PFSK-1 (cell line): ENCODE measurements around the gene MARF1.

ENCODE experiments used
- FOXP2 ChIP-seq: optimal IDR thresholded peaks from 2 replicates; pipeline ENCODE3; 2011; ENCODE audit warnings: borderline replicate concordance, control low read depth, inconsistent platforms; ENCODE audit not compliant: insufficient read depth; ENCODE audit errors: extremely low read length, extremely low read depth
- POLR2AphosphoS5 ChIP-seq: IDR thresholded peaks from 2 replicates; pipeline ENCODE4 v1.6.1; 2012; ENCODE audit warnings: low read depth, mild to moderate bottlenecking, control low read depth, low read length, moderate library complexity
- SIN3A ChIP-seq: IDR thresholded peaks from 2 replicates; pipeline ENCODE4 v1.6.1; 2012; ENCODE audit warnings: mild to moderate bottlenecking, low read length, moderate library complexity, borderline replicate concordance; ENCODE audit not compliant: insufficient read depth
- TAF1 ChIP-seq: IDR thresholded peaks from 2 replicates; pipeline ENCODE4 v1.6.1; 2012; ENCODE audit warnings: low read length, control low read depth, borderline replicate concordance; ENCODE audit not compliant: insufficient read depth
- TF ChIP-seq, protein P1 (sequence below), 2 experiments: IDR thresholded peaks; 2 replicates each; pipeline versions ENCODE4 v1.6.1 to v1.8.0; 2011 to 2012; ENCODE audit warnings: low read depth in 2 of 2, low read length in 2 of 2, control low read depth in 1 of 2, inconsistent platforms in 1 of 2, mild to moderate bottlenecking in 1 of 2, moderate library complexity in 1 of 2; ENCODE audit not compliant: insufficient read depth in 1 of 2

Gene MARF1

GRCh38 chr16:15643946-15644250 lies 944 bp upstream of the MARF1 start:
- TF ChIP-seq SIN3A, result no peak
- no peak for TF ChIP-seq FOXP2
- TF ChIP-seq POLR2AphosphoS5, result no peak

GRCh38 chr16:15642557-15643047 lies 352 bp downstream of the MARF1 start:
- peak; percentile 94; the same call in 1 of the 2 replicates for TF ChIP-seq SIN3A
- TF ChIP-seq, protein P1, sequence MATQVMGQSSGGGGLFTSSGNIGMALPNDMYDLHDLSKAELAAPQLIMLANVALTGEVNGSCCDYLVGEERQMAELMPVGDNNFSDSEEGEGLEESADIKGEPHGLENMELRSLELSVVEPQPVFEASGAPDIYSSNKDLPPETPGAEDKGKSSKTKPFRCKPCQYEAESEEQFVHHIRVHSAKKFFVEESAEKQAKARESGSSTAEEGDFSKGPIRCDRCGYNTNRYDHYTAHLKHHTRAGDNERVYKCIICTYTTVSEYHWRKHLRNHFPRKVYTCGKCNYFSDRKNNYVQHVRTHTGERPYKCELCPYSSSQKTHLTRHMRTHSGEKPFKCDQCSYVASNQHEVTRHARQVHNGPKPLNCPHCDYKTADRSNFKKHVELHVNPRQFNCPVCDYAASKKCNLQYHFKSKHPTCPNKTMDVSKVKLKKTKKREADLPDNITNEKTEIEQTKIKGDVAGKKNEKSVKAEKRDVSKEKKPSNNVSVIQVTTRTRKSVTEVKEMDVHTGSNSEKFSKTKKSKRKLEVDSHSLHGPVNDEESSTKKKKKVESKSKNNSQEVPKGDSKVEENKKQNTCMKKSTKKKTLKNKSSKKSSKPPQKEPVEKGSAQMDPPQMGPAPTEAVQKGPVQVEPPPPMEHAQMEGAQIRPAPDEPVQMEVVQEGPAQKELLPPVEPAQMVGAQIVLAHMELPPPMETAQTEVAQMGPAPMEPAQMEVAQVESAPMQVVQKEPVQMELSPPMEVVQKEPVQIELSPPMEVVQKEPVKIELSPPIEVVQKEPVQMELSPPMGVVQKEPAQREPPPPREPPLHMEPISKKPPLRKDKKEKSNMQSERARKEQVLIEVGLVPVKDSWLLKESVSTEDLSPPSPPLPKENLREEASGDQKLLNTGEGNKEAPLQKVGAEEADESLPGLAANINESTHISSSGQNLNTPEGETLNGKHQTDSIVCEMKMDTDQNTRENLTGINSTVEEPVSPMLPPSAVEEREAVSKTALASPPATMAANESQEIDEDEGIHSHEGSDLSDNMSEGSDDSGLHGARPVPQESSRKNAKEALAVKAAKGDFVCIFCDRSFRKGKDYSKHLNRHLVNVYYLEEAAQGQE (IDR thresholded peaks at IDR 0.05; ENCODE audit: insufficient read depth in 1 of 2, low read depth in 2 of 2, low read length in 2 of 2), result no peak
- no peak for TF ChIP-seq TAF1
- TF ChIP-seq POLR2AphosphoS5, result no peak
- TF ChIP-seq FOXP2, result no peak

- TF ChIP-seq SIN3A (no peak), POLR2AphosphoS5 (no peak), TAF1 (no peak), FOXP2 (no peak)
- TF ChIP-seq, protein P1 (IDR thresholded peaks at IDR 0.05; ENCODE audit: insufficient read depth in 1 of 2, low read depth in 2 of 2, low read length in 2 of 2), result no peak
These were observed 999 bp downstream of the MARF1 start for GRCh38 chr16:15641753-15642556.

- TF ChIP-seq SIN3A, result no peak
- TF ChIP-seq POLR2AphosphoS5, result no peak
- no peak for TF ChIP-seq FOXP2
- TF ChIP-seq TAF1, result no peak
- TF ChIP-seq, protein P1 (IDR thresholded peaks at IDR 0.05; ENCODE audit: insufficient read depth in 1 of 2, low read depth in 2 of 2, low read length in 2 of 2), result no peak
These were observed 2.0 kb downstream of the MARF1 start for GRCh38 chr16:15640966-15641365.

DNA sequence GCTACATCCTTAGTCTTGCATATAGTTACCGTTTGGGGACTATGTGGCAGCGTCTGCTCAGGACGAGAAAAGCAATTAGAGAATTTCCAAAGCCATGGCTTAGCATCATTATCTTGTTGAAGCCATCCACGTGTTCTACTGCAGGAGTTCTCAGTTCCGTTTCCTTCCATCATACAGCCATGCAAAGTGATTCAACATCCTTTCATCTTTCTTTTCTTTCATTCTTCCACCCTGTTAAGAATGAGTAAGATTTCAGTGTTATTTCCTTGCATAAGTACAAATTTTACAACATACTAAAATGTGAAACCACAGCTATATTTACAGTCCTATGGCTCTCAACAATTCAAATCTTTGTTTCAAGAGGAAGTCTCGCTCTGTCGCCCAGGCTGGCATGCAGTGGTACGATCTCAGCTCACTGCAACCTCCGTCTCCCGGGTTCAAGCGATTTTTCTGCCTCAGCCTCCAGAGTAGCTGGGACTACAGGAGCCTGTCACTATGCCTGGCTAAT lies 3.8 kb downstream of the MARF1 start:
- TF ChIP-seq, protein P1 (IDR thresholded peaks at IDR 0.05; ENCODE audit: insufficient read depth in 1 of 2, low read depth in 2 of 2, low read length in 2 of 2), result no peak
- no peak for TF ChIP-seq POLR2AphosphoS5
- no peak for TF ChIP-seq TAF1
